GM19463 (cell line): ENCODE data around the gene MYH13.
"Not testable (repeated sequence)": the region's sequence is repeated elsewhere in the genome, so short reads cannot be mapped to it uniquely, and the experiment has no call there.

Experiments used
- ATAC-seq: cut with Tn5 transposase; IDR thresholded peaks from one replicate; pipeline ENCODE4 v1.9.1; 2021; ENCODE audit warnings: mild to moderate bottlenecking, moderate library complexity; ENCODE audit not compliant: unreplicated experiment

MYH13 gene

GRCh38 chr17:10306585-10306984 is 66.2 kb downstream of the MYH13 start:
- no peak for ATAC-seq

DNA sequence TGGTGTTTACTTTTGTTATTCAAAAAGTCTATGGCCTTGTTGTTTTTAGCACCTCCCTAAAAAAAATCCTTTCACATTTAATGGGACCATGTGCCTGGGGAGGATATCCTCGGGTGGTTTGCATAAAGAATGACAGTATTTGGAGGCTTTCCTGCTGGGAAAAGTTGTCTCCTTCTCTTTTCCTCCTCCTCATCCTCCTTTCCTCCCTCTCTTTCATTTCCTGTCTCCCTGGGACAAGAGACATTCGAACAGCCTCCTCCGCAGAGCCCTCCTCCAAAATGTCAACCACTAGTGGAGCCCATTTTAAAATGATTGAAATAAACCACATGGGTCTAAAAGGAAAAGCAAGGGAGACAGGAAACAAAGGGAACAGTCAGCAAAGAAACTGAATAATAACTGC is 67.4 kb downstream of the MYH13 start:
- ATAC-seq = no peak

DNA sequence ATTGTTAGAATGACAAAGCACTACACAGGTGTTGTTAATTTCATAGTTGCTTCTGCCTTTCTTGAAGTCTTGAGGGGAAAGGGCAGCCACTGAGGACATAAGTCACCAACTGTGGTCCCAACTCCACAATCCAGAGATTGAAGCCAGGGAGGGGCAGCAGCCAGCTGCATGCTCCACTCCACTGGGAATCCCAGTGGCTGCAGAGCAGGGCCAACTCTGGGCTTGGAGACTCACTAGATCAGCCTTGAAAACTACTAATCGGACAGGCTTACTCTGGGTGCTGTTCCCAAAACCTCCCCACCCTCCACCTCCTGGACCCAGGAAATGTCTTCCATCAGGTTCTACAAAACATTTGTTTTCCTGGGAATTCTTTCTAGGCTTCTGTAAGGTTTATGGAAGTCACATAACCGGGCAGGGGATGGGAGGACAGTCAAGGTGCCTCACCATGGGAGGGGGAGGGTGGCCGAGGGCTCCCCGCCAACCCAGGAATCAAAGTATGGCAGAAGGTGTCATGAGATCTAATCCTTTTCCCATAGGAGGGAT is 68.0 kb downstream of the MYH13 start:
- no peak for ATAC-seq

DNA sequence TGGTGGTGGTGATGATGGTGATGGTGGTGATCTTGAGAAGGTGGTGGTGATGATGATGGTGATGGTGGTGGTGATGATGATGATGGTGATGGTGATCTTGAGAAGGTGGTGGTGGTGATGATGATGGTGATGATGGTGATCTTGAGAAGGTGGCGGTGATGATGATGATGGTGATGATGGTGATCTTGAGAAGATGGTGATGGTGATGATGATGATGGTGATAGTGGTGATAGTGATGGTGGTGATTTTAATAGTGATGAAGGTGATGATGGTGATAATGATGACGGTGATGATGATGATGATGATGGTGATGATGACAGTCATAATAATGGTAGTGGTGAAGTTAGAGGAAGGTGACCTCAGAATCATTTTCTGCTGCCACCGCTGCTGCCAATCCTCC is 75.1 kb downstream of the MYH13 start:
- ATAC-seq = no peak

GRCh38 chr17:10295728-10296343 is 77.0 kb downstream of the MYH13 start:
- no peak for ATAC-seq

GRCh38 chr17:10294180-10294579 is 78.6 kb downstream of the MYH13 start:
- peak; percentile 59 for ATAC-seq

GRCh38 chr17:10292057-10292937 is 80.5 kb downstream of the MYH13 start:
- ATAC-seq = peak; percentile 76

DNA sequence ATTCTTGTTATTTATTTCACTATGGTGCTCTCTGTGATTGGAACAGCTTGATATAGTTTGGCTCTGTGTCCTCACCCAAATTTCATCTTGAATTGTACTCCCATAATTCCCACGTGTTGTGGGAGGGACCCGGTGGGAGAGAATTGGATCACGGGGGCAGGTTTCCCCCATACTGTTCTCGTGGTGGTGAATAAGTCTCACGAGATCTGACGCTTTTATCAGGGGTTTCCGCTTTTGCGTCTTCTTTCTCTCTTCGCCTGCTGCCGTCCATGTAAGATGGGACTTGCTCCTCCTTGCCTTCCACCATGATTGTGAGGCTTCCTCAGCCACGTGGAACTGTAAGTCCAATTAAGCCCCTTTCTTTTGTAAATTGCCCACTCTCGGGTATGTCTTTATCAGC is 81.2 kb downstream of the MYH13 start:
- not testable (repeated sequence) for ATAC-seq

- ATAC-seq = no peak
Observed at GRCh38 chr17:10290041-10290440, 82.8 kb downstream of the MYH13 start.

DNA sequence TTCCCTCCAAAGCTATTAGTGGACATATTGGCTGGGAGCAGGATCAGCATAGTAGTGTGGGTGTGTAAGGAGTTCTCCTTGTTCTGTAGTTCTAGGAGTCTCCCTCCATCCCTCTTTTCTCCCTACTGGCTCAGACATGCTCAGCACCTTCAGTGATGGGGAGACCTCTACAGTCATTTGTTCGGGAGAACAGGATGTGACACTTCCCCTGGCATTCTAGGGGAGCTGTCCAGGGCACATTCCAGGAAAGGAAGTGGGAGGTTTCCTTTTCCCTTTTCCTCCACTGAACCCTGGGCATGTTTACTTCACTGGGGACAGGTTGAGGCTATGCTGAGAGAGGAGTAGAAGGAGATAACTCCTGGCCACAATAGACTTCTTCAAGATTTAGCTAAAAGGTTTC is 86.5 kb downstream of the MYH13 start:
- ATAC-seq = no peak

- no peak for ATAC-seq
Observed at GRCh38 chr17:10285896-10286295, 86.9 kb downstream of the MYH13 start.

- ATAC-seq = no peak
Observed at GRCh38 chr17:10280068-10280467, 92.7 kb downstream of the MYH13 start.

DNA sequence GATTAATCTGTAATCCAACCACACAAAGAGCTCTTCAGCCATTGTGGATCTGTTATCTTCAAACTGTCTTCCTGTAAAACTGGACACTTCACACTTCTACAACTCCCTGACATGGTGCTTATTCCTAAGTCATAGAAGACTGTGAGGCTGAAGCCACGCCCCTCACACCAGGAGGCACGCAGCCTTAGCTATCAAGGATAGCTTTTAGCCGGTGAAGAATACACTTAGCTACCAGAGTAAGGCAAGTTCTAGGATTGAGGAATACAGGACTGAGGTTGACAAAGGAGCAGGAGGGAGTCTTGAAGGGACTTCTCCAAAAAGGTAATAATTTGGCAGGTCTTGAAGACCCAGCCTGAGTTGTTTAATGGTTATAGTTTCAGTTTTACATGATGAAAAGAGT is 94.6 kb downstream of the MYH13 start:
- no peak for ATAC-seq

- no peak for ATAC-seq
Observed at GRCh38 chr17:10276436-10276835, 96.4 kb downstream of the MYH13 start.

- ATAC-seq = no peak
Observed at GRCh38 chr17:10275418-10275817, 97.4 kb downstream of the MYH13 start.

DNA sequence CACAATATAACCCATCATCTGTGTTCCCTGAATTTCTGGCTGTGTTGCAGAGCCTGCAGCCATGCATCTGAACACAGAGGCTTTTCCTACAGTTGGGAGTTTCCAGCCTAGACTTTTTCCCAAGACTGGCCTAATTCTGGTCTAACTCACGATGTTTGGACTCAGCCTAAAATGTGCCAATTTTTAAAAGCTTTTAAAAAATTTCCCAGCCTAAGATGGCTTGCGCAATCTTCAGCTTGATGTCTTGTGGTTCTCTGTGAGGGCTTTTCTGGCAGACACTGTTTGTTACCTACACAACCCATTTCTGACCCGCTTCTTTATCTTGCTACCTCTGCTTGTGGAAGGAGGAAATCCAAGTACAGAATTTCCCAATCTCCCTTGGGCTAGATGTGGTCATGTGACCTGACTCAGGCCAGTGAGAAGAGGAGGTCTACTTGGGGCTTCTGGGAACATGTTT is 101.7 kb downstream of the MYH13 start:
- ATAC-seq = no peak

DNA sequence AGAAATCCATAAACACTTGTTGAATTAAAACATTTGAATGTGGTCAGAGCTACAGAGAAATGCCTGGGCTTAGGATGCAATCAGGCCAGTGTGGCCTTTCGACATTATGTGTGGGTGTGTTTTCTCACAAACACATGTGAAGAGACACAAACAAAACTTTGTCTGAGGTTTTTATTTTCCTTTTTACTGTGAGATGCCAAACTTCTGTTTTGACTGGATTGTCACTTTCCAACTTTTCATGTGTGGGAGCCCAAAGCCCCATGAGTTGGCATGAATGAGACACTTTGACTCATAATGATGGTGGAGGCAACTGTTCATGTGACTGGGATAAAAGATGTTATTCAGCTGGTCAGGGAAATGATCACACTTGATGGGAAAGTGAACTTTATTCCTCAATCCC is 102.5 kb downstream of the MYH13 start:
- ATAC-seq = no peak

DNA sequence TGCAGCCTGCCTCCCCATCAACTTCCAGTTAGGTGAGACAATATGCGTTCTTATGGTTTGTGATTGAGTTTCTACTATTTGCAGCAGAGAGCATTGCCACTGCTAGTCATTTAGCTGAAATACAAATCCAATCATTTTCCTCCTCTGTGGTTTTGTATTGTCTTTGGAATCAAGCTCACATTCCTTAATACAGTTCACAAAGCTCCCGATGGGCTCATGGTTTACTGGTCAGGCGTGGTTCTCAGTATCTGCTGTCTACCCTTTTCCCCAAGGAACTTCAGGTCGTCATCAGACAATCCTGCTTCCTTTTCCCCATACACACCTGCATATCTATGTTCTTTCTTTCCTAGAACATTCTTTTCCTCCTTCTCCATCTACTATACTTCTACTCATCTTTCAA is 104.8 kb downstream of the MYH13 start:
- ATAC-seq = no peak

GRCh38 chr17:10266296-10266876 is 106.4 kb downstream of the MYH13 start:
- ATAC-seq = peak; percentile 54

GRCh38 chr17:10265100-10265810 is 107.6 kb downstream of the MYH13 start:
- ATAC-seq = peak; percentile 48

DNA sequence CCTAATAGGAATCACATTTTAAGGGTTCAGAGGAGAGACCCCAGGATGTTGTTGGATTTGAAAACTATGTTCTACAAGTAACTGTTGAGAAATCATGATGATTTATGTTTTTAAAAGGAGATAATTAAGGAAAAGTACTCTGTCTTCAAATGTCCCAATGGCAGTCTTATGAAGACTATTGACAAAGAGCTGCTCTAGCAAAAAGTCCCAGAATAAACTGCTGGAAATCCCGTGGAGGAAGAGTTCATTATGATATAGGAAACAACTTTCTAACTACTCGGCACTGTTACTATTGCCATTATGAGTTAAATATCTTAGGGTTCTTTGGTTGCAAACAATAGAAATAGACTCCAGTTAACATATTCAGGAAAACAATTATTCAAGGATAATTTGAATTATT is 108.8 kb downstream of the MYH13 start:
- ATAC-seq = no peak
